Measurements from ENCODE around the gene IL17RE. TPM values are rescaled to one million over a fixed set of nuclear protein-coding genes. Genes with fewer than 3 reads are reported as not detected.

Gene IL17RE
- polyA plus RNA-seq, 3 donors = 0.27 TPM; not detected in 2

- intact Hi-C loops (cut with micrococcal nuclease) = no loop called here
- Histone ChIP-seq H3K4me3 (replicated peaks in 1 of 3; ENCODE audit: low read depth in 2 of 3, low read length in 3 of 3) (no peak overlapping the region), H3K9ac (ENCODE audit: insufficient read depth, low read length, poor library complexity, severe bottlenecking) (no peak overlapping the region), H3K27me3 (ENCODE audit: control insufficient read depth in 2 of 2, insufficient read depth in 2 of 2, low read length in 2 of 2) (no peaks in the 10 kb centered on the region), H3K4me1 (ENCODE audit: control insufficient read depth in 1 of 2, insufficient read depth in 2 of 2, low read length in 2 of 2) (peaks cover 10 to 14% of the 10 kb centered on the region in 2 donors), H3K36me3 (replicated peaks in 1 of 2; ENCODE audit: control insufficient read depth in 1 of 2, insufficient read depth in 2 of 2, low read length in 2 of 2) (no peaks in the 10 kb centered on the region), H4K20me1 (ENCODE audit: insufficient read depth, low read length) (no peaks in the 10 kb centered on the region), H3K27ac (ENCODE audit: low read depth in 1 of 2, low read length in 2 of 2) (no peak overlapping the region), H2AFZ (ENCODE audit: insufficient read depth, low read depth, low read length, poor library complexity, severe bottlenecking) (no peak overlapping the region), H3K9me3 (replicated peaks in 1 of 2; ENCODE audit: control insufficient read depth in 1 of 2, insufficient read depth in 1 of 2, low read length in 2 of 2) (no peaks in the 10 kb centered on the region), H3K4me2 (replicated peaks; ENCODE audit: extremely low read depth, low read length, poor library complexity, severe bottlenecking) (no peak overlapping the region), H3K79me2 (ENCODE audit: insufficient read depth, low read length) (no peaks in the 10 kb centered on the region)
- Mint-ChIP-seq H3K27ac (peak overlapping the region in 1 of 7 donors; percentile 63), H3K36me3 (no peaks in the 10 kb centered on the region), H3K4me3 (no peak overlapping the region), H3K9me3 (no peaks in the 10 kb centered on the region), H3K4me1 (peaks cover 25% of the 10 kb centered on the region), H3K27me3 (ENCODE audit: low read depth in 3 of 3) (no peaks in the 10 kb centered on the region)
- no peak for DNase-seq
- no peak for TF ChIP-seq CTCF (IDR thresholded peaks at IDR 0.05)
- 94% methylated on average over 2 of the region's 3 CpGs for WGBS (ENCODE audit: insufficient coverage)
Observed at GRCh38 chr3:9908286-9908685, 5.6 kb downstream of the IL17RE start.

GRCh38 chr3:9909221-9910013, 6.8 kb downstream of the IL17RE start:
- WGBS (ENCODE audit: insufficient coverage) = 98% methylated on average over 3 of the region's 7 CpGs
- Histone ChIP-seq H2AFZ (ENCODE audit: insufficient read depth, low read depth, low read length, poor library complexity, severe bottlenecking) (no peak overlapping the region), H3K4me2 (replicated peaks; ENCODE audit: extremely low read depth, low read length, poor library complexity, severe bottlenecking) (no peak overlapping the region), H3K27ac (ENCODE audit: low read depth in 1 of 2, low read length in 2 of 2) (no peak overlapping the region), H3K79me2 (ENCODE audit: insufficient read depth, low read length) (no peaks in the 10 kb centered on the region), H3K9me3 (replicated peaks in 1 of 2; ENCODE audit: control insufficient read depth in 1 of 2, insufficient read depth in 1 of 2, low read length in 2 of 2) (no peaks in the 10 kb centered on the region), H3K4me3 (replicated peaks in 1 of 3; ENCODE audit: low read depth in 2 of 3, low read length in 3 of 3) (no peak overlapping the region), H4K20me1 (ENCODE audit: insufficient read depth, low read length) (no peaks in the 10 kb centered on the region), H3K27me3 (ENCODE audit: control insufficient read depth in 2 of 2, insufficient read depth in 2 of 2, low read length in 2 of 2) (no peaks in the 10 kb centered on the region), H3K4me1 (ENCODE audit: control insufficient read depth in 1 of 2, insufficient read depth in 2 of 2, low read length in 2 of 2) (peaks cover 12 to 17% of the 10 kb centered on the region in 2 donors), H3K36me3 (replicated peaks in 1 of 2; ENCODE audit: control insufficient read depth in 1 of 2, insufficient read depth in 2 of 2, low read length in 2 of 2) (no peaks in the 10 kb centered on the region), H3K9ac (ENCODE audit: insufficient read depth, low read length, poor library complexity, severe bottlenecking) (no peak overlapping the region)
- Mint-ChIP-seq H3K36me3 (no peaks in the 10 kb centered on the region), H3K27ac (no peak overlapping the region), H3K9me3 (no peaks in the 10 kb centered on the region), H3K4me3 (no peak overlapping the region), H3K4me1 (peaks cover 26% of the 10 kb centered on the region), H3K27me3 (ENCODE audit: low read depth in 3 of 3) (no peaks in the 10 kb centered on the region)
- intact Hi-C loops (cut with micrococcal nuclease) = no loop called here
- no peak for DNase-seq
- no peak for TF ChIP-seq CTCF (IDR thresholded peaks at IDR 0.05)
